H1 (cell line): ENCODE data around the gene PDK2. TPM values are rescaled to one million over a fixed set of nuclear protein-coding genes. Genes with fewer than 3 reads are reported as not detected.

Experiments
- EP300 ChIP-seq, 2 experiments: IDR thresholded peaks; 1 replicate in 1 of 2; 2 replicates in 1 of 2; pipeline ENCODE4 v1.6.1; 2011 to 2012; ENCODE audit warnings: low read depth in 2 of 2, low read length in 2 of 2, mild to moderate bottlenecking in 2 of 2, borderline replicate concordance in 1 of 2, inconsistent platforms in 1 of 2, moderate library complexity in 1 of 2
- YY1 ChIP-seq: IDR thresholded peaks from 2 replicates; pipeline ENCODE4 v1.6.1; 2011; ENCODE audit warnings: low read depth, mild to moderate bottlenecking, low read length
- polyA plus RNA-seq, 7 experiments: library from polyadenylated mRNA; depleted of rRNA in 3 of 7; stranded (reverse) in 5 of 7; unstranded in 2 of 7; fragments of >200 nt in 5 of 7; fragments of 200-250 nt in 2 of 7; gene quantifications; 1 replicate in 5 of 7; 2 replicates in 1 of 7; 4 replicates in 1 of 7; pipeline versions ENCODE4 v1.2.1 to v1.2.3, GENCODE V29; 2011 to 2013; ENCODE audit warnings: missing spikeins in 2 of 7, mixed read lengths in 2 of 7
- total RNA-seq: library from RNA; stranded (reverse); fragmentation: NEBNext Ultra II Directional; extraction: Animal tissue kit (Norgen Biotek cat#: 25700); gene quantifications from 2 replicates; pipeline ENCODE4 v1.2.1, GENCODE V29; 2021

Gene PDK2
- total and polyA plus RNA-seq, 2 of the 8 experiments (the other 6 are each of a cell fraction or from before 2014, with no cell fraction given), result 18.3 to 121 TPM

- TF ChIP-seq YY1 (0 out of 2 replicates have a peak, but pooled peaks have one; percentile 40), EP300 (IDR thresholded peaks at IDR 0.05; ENCODE audit: borderline replicate concordance in 1 of 2, low read depth in 2 of 2, low read length in 2 of 2) (no peak)
These were observed 7.8 kb upstream of the PDK2 start (continued) for GRCh38 chr17:50087246-50087911.
